ENCODE data around the gene ELP5.

ELP5 gene

DNA sequence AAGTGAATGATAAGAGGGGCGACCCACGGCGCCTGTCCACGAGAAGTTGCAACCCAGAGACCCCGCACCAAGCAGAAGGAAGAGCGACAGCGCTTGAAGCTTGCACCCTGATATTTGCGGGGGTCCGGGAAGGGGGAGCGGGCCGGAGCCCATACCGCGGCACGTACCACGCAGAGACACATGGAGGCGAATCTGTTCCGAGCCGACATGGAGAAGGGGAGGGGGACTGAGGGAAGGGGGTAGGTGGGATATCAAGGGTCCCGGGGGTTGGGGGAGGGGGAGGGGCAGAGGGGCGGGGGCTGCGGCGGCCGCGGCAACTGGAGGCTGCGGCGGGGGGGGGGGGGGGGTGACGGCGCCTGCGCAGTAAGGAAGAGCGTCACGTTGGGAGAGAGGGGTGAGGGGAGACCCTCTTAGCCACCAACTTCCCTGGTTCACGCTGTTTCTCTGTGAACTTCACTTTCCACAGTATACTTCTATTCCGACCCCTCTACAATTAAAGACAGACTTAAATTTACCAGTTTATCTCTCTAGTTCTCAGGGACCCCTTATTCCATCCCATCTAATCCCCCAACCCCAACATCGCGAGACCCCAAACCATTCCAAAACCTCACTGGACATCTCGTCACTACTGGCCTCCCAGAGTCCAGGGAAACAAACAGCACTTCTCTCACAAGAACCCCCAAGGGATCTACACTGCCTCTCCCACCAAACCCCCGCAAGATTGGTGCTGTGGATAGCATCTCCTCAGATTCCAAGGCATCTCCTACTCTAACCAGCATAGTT lies 40.3 kb upstream of the ELP5 start:
- H3K27me3 ChIP-seq (ENCODE audit: control insufficient read depth in 1 of 2, insufficient read depth in 2 of 2, low read length in 2 of 2), result peaks cover 0 to 4% of the 10 kb centered on the region in 2 donors
- H3K36me3 ChIP-seq (ENCODE audit: control insufficient read depth in 1 of 2, insufficient read depth in 2 of 2, low read length in 2 of 2), result no peaks in the 10 kb centered on the region
- H3K9ac ChIP-seq (ENCODE audit: low read depth in 1 of 2, low read length in 2 of 2), result no peak overlapping the region
- peaks cover 7 to 24% of the 10 kb centered on the region in 2 donors for H3K4me1 ChIP-seq (ENCODE audit: control insufficient read depth in 1 of 2, insufficient read depth in 2 of 2, low read length in 2 of 2)
- H3K9me3 ChIP-seq (ENCODE audit: control insufficient read depth in 1 of 2, low read length in 2 of 2), result no peaks in the 10 kb centered on the region
- H3K27ac ChIP-seq (ENCODE audit: low read depth, low read length), result no peak overlapping the region
- no peak overlapping the region for H3K4me3 ChIP-seq (ENCODE audit: low read depth in 1 of 2, low read length in 2 of 2)

DNA sequence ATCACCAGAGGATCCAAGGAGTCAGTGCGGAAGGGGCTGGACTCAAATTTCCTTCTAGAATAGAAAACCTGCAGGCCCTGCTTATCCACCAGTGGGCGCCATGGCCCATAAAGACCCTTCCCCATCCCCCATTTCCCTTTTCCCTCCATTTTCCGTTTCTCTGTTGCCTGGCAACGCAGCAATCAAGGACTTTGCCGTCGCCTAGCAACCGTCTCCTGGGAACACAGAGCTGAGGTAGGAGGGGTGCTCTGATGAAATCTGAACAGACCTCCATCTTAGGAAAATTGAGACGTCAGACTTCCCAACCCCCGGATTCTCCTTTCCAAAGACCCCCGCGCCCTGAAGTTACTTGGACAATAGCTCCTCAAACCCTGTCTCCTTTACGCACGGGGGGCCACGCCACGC lies 38.1 kb upstream of the ELP5 start:
- Histone ChIP-seq H3K4me1 (ENCODE audit: control insufficient read depth in 1 of 2, insufficient read depth in 2 of 2, low read length in 2 of 2) (peaks cover 18 to 35% of the 10 kb centered on the region in 2 donors), H3K36me3 (ENCODE audit: control insufficient read depth in 1 of 2, insufficient read depth in 2 of 2, low read length in 2 of 2) (no peaks in the 10 kb centered on the region), H3K4me3 (ENCODE audit: low read depth in 1 of 2, low read length in 2 of 2) (peak overlapping the region; percentile 56 to 62), H3K9me3 (ENCODE audit: control insufficient read depth in 1 of 2, low read length in 2 of 2) (no peaks in the 10 kb centered on the region), H3K27me3 (ENCODE audit: control insufficient read depth in 1 of 2, insufficient read depth in 2 of 2, low read length in 2 of 2) (peaks cover 0 to 4% of the 10 kb centered on the region in 2 donors), H3K9ac (ENCODE audit: low read depth in 1 of 2, low read length in 2 of 2) (peak overlapping the region in 1 of 2 donors; percentile 7), H3K27ac (ENCODE audit: low read depth, low read length) (peak overlapping the region; percentile 32)

DNA sequence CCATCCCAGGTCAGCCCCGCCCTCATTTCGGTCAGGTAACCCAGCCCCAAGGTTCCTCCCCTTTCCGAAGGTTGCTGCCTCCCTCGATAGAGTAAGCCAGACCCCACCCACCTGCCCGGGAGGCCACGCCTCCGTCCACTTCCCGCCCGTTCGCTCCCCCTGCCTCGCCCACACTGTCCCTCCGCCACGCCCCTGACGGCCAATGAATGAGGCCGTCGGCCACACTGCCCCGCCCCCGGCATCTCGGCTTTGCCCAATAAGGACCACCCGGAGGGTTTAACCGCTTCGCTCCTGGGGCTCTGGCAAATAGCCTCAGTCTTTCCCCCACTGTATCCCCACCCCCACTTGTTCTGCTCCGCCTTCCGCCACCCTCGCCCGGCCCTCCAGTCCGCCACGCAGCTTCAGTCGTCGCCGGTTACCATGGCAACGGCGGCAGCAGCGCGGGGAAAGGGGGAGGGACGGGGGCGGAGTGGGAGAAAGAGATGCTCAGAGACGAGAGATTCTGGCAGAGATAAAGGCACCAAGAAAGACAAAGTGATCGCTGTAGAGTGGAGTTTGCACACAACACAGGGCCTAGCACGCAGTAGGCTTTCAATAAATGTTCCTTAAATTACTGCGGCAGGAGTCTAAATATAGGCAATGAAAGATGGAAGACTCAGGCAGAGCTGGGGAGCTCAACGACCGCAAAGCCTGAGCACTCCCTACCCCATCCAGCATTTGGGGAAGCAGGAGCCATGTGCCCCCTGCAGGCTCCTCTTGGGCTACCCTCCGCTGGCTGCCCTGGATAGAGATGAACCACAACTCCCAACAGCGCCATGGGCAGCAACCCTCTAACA lies 37.5 kb upstream of the ELP5 start:
- Histone ChIP-seq H3K4me3 (ENCODE audit: low read depth in 1 of 2, low read length in 2 of 2) (peak overlapping the region; percentile 56 to 62), H3K27ac (ENCODE audit: low read depth, low read length) (peak overlapping the region; percentile 75), H3K36me3 (ENCODE audit: control insufficient read depth in 1 of 2, insufficient read depth in 2 of 2, low read length in 2 of 2) (no peaks in the 10 kb centered on the region), H3K4me1 (ENCODE audit: control insufficient read depth in 1 of 2, insufficient read depth in 2 of 2, low read length in 2 of 2) (peaks cover 24 to 41% of the 10 kb centered on the region in 2 donors), H3K9ac (ENCODE audit: low read depth in 1 of 2, low read length in 2 of 2) (peak overlapping the region; percentile 2 to 21), H3K9me3 (ENCODE audit: control insufficient read depth in 1 of 2, low read length in 2 of 2) (no peaks in the 10 kb centered on the region), H3K27me3 (ENCODE audit: control insufficient read depth in 1 of 2, insufficient read depth in 2 of 2, low read length in 2 of 2) (peaks cover 0 to 4% of the 10 kb centered on the region in 2 donors)

DNA sequence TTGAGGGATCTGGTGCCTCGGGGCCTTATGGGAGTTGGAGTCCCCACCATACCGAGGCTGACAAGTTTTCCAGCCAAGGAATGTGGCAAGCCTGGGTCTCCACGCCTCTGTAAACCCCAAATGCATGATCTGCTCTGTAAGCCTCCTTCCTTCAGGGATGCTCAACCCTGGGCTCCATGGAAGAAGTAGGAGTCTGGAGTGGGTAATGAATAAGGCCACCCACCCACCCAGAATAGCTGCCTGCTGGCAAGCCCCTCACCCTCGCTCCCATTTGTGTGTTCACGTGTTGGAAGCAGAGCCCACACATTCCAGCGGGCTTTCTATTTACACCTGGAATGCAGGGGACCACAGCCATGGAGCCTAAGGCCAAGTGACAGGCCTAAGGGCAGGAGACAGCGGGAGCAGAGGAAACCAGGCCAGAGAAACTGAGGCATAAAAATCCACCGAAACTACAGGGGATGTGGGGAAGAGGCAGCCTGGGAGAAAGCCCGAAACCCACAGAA lies 36.8 kb upstream of the ELP5 start:
- Histone ChIP-seq H3K9ac (ENCODE audit: low read depth in 1 of 2, low read length in 2 of 2) (peak overlapping the region in 1 of 2 donors; percentile 21), H3K9me3 (ENCODE audit: control insufficient read depth in 1 of 2, low read length in 2 of 2) (no peaks in the 10 kb centered on the region), H3K27ac (ENCODE audit: low read depth, low read length) (peak overlapping the region; percentile 75), H3K27me3 (ENCODE audit: control insufficient read depth in 1 of 2, insufficient read depth in 2 of 2, low read length in 2 of 2) (peaks cover 0 to 4% of the 10 kb centered on the region in 2 donors), H3K36me3 (ENCODE audit: control insufficient read depth in 1 of 2, insufficient read depth in 2 of 2, low read length in 2 of 2) (no peaks in the 10 kb centered on the region), H3K4me3 (ENCODE audit: low read depth in 1 of 2, low read length in 2 of 2) (peak overlapping the region; percentile 56 to 62), H3K4me1 (ENCODE audit: control insufficient read depth in 1 of 2, insufficient read depth in 2 of 2, low read length in 2 of 2) (peaks cover 25 to 42% of the 10 kb centered on the region in 2 donors)

DNA sequence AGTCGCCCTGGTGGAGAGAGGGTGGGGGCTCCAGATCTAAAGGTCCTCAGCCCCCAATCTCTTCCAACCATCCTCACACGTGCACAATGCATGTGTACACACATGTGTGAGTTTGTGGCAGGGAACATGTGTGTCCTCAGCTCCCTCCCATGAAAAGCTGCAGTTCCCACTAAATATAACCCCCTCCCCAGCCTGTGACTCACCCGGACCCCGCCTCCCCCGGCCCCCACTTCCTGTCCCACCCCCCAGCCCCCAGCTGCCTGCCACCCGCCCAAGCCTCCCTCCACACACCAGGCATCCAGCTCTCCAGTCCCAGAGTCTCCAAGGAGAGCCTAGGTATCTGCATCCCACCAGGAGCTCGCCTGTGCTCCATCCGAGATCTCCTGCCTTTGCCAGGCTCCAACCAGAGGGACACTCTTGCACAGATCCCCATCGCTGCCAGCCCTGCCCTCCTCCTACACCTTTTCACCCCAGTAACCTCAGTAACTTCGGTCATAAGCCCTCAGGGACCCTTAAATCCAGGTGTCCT lies 36.3 kb upstream of the ELP5 start:
- Histone ChIP-seq H3K27ac (ENCODE audit: low read depth, low read length) (no peak overlapping the region), H3K4me3 (ENCODE audit: low read depth in 1 of 2, low read length in 2 of 2) (no peak overlapping the region), H3K4me1 (ENCODE audit: control insufficient read depth in 1 of 2, insufficient read depth in 2 of 2, low read length in 2 of 2) (peaks cover 29 to 48% of the 10 kb centered on the region in 2 donors), H3K9ac (ENCODE audit: low read depth in 1 of 2, low read length in 2 of 2) (peak overlapping the region in 1 of 2 donors; percentile 21), H3K36me3 (ENCODE audit: control insufficient read depth in 1 of 2, insufficient read depth in 2 of 2, low read length in 2 of 2) (no peaks in the 10 kb centered on the region), H3K9me3 (ENCODE audit: control insufficient read depth in 1 of 2, low read length in 2 of 2) (no peaks in the 10 kb centered on the region), H3K27me3 (ENCODE audit: control insufficient read depth in 1 of 2, insufficient read depth in 2 of 2, low read length in 2 of 2) (peaks cover 0 to 4% of the 10 kb centered on the region in 2 donors)

GRCh38 chr17:7216242-7217112 lies 35.5 kb upstream of the ELP5 start:
- Histone ChIP-seq H3K36me3 (ENCODE audit: control insufficient read depth in 1 of 2, insufficient read depth in 2 of 2, low read length in 2 of 2) (peaks cover 5% of the 10 kb centered on the region in 2 donors), H3K4me3 (ENCODE audit: low read depth in 1 of 2, low read length in 2 of 2) (peak overlapping the region; percentile 28 to 43), H3K9me3 (ENCODE audit: control insufficient read depth in 1 of 2, low read length in 2 of 2) (no peaks in the 10 kb centered on the region), H3K9ac (ENCODE audit: low read depth in 1 of 2, low read length in 2 of 2) (peak overlapping the region; percentile 20), H3K27me3 (ENCODE audit: control insufficient read depth in 1 of 2, insufficient read depth in 2 of 2, low read length in 2 of 2) (peaks cover 0 to 4% of the 10 kb centered on the region in 2 donors), H3K27ac (ENCODE audit: low read depth, low read length) (no peak overlapping the region), H3K4me1 (ENCODE audit: control insufficient read depth in 1 of 2, insufficient read depth in 2 of 2, low read length in 2 of 2) (peaks cover 37 to 55% of the 10 kb centered on the region in 2 donors)

GRCh38 chr17:7217113-7217987 lies 34.7 kb upstream of the ELP5 start:
- H3K4me3 ChIP-seq (ENCODE audit: low read depth in 1 of 2, low read length in 2 of 2), result peak overlapping the region; percentile 43 to 59
- H3K9ac ChIP-seq (ENCODE audit: low read depth in 1 of 2, low read length in 2 of 2), result peak overlapping the region; percentile 32 to 55
- peaks cover 45 to 60% of the 10 kb centered on the region in 2 donors for H3K4me1 ChIP-seq (ENCODE audit: control insufficient read depth in 1 of 2, insufficient read depth in 2 of 2, low read length in 2 of 2)
- H3K27me3 ChIP-seq (ENCODE audit: control insufficient read depth in 1 of 2, insufficient read depth in 2 of 2, low read length in 2 of 2), result no peaks in the 10 kb centered on the region
- H3K27ac ChIP-seq (ENCODE audit: low read depth, low read length), result no peak overlapping the region
- H3K9me3 ChIP-seq (ENCODE audit: control insufficient read depth in 1 of 2, low read length in 2 of 2), result no peaks in the 10 kb centered on the region
- peaks cover 12 to 14% of the 10 kb centered on the region in 2 donors for H3K36me3 ChIP-seq (ENCODE audit: control insufficient read depth in 1 of 2, insufficient read depth in 2 of 2, low read length in 2 of 2)

GRCh38 chr17:7218166-7218565 lies 33.8 kb upstream of the ELP5 start:
- Histone ChIP-seq H3K27ac (ENCODE audit: low read depth, low read length) (no peak overlapping the region), H3K9me3 (ENCODE audit: control insufficient read depth in 1 of 2, low read length in 2 of 2) (no peaks in the 10 kb centered on the region), H3K36me3 (ENCODE audit: control insufficient read depth in 1 of 2, insufficient read depth in 2 of 2, low read length in 2 of 2) (peaks cover 20 to 22% of the 10 kb centered on the region in 2 donors), H3K9ac (ENCODE audit: low read depth in 1 of 2, low read length in 2 of 2) (peak overlapping the region in 1 of 2 donors; percentile 55), H3K27me3 (ENCODE audit: control insufficient read depth in 1 of 2, insufficient read depth in 2 of 2, low read length in 2 of 2) (no peaks in the 10 kb centered on the region), H3K4me1 (ENCODE audit: control insufficient read depth in 1 of 2, insufficient read depth in 2 of 2, low read length in 2 of 2) (peaks cover 53 to 60% of the 10 kb centered on the region in 2 donors), H3K4me3 (ENCODE audit: low read depth in 1 of 2, low read length in 2 of 2) (peak overlapping the region in 1 of 2 donors; percentile 59)
